ENCODE results near the gene LRSAM1.

The LRSAM1 gene

GRCh38 chr9:127450830-127451607 is at the start of gene LRSAM1, which contains the start of gene RPL12:
Gene LRSAM1 (plus strand): TSS chr9:127451510. CDS start chr9:127454528, 3,018 bp downstream.
Gene RPL12 (minus strand): TSS chr9:127451406. CDS start chr9:127451317, 89 bp downstream.
- peak; percentile 99 for TF ChIP-seq TAF1 (IDR thresholded peaks at IDR 0.05; ENCODE audit: low read depth)
- TF ChIP-seq NFIC (IDR thresholded peaks at IDR 0.05): peak; percentile 45; the same call in 1 of the 2 replicates
- TF ChIP-seq YY1 (IDR thresholded peaks at IDR 0.05; ENCODE audit: low read depth): peak; percentile 100
- TF ChIP-seq RAD21 (IDR thresholded peaks at IDR 0.05; ENCODE audit: low read depth): no peak
- no peak for TF ChIP-seq FOXM1 (IDR thresholded peaks at IDR 0.05; ENCODE audit: borderline replicate concordance, low read depth)
- TF ChIP-seq TCF12 (IDR thresholded peaks at IDR 0.05; ENCODE audit: low read depth): peak; percentile 67; the same call in 1 of the 2 replicates
- TF ChIP-seq EP300 (IDR thresholded peaks at IDR 0.05; ENCODE audit: borderline replicate concordance): 0 out of 2 replicates have a peak, but pooled peaks have one; percentile 6
- TF ChIP-seq REST (IDR thresholded peaks at IDR 0.05; ENCODE audit: low read depth): peak; percentile 18; the same call in 1 of the 2 replicates
- peak; percentile 94 for TF ChIP-seq CREB1 (IDR thresholded peaks at IDR 0.05; ENCODE audit: low read depth)
- TF ChIP-seq, protein P1, sequence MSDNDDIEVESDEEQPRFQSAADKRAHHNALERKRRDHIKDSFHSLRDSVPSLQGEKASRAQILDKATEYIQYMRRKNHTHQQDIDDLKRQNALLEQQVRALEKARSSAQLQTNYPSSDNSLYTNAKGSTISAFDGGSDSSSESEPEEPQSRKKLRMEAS (IDR thresholded peaks at IDR 0.05): peak; percentile 93
- TF ChIP-seq TEAD4 (IDR thresholded peaks at IDR 0.05): peak; percentile 58; the same call in 1 of the 2 replicates
- TF ChIP-seq CEBPB (IDR thresholded peaks at IDR 0.05): peak; percentile 43; the same call in 1 of the 2 replicates
- TF ChIP-seq ZBTB7A (IDR thresholded peaks at IDR 0.05; ENCODE audit: low read depth): no peak
- peak; percentile 57 for TF ChIP-seq EGR1 (IDR thresholded peaks at IDR 0.05)
- peak; percentile 40 for TF ChIP-seq USF1 (IDR thresholded peaks at IDR 0.05)

- no peak for TF ChIP-seq TCF12 (IDR thresholded peaks at IDR 0.05; ENCODE audit: low read depth)
- no peak for TF ChIP-seq ZBTB7A (IDR thresholded peaks at IDR 0.05; ENCODE audit: low read depth)
- TF ChIP-seq YY1 (IDR thresholded peaks at IDR 0.05; ENCODE audit: low read depth): no peak
- TF ChIP-seq USF1 (IDR thresholded peaks at IDR 0.05): no peak
- no peak for TF ChIP-seq CREB1 (IDR thresholded peaks at IDR 0.05; ENCODE audit: low read depth)
- no peak for TF ChIP-seq RAD21 (IDR thresholded peaks at IDR 0.05; ENCODE audit: low read depth)
- TF ChIP-seq EP300 (IDR thresholded peaks at IDR 0.05; ENCODE audit: borderline replicate concordance): no peak
- TF ChIP-seq, protein P1 (IDR thresholded peaks at IDR 0.05): no peak
Observed at GRCh38 chr9:127402401-127403090, 48.8 kb upstream of the LRSAM1 start.

DNA sequence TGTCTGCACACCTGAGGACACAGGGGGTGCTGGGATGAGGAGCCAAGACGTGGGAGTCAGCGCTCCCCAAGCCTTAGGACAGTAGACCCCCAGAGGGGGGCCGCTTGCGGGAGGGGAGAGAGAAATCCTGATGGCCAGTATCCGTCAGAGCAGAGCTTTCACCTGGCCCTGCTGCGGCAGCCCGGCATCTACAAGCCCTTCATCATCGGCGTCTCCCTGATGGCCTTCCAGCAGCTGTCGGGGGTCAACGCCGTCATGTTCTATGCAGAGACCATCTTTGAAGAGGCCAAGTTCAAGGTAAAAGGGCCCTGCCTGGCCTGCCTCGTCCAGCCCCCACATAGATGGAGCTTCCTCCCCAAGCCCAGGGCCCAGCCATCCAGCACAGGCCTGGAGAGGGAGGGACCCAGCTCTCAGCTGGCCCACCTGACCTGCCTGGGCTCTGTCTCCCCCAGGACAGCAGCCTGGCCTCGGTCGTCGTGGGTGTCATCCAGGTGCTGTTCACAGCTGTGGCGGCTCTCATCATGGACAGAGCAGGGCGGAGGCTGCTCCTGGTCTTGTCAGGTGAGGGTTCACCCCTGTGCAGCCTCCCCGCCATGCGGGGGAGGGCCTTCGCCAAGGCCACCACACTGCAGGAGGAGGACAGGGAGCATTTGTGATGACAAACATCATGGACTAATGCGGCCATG is 47.7 kb upstream of the LRSAM1 start:
- TF ChIP-seq, protein P1 (IDR thresholded peaks at IDR 0.05): no peak
- TF ChIP-seq TCF12 (IDR thresholded peaks at IDR 0.05; ENCODE audit: low read depth) (no peak), ZBTB7A (IDR thresholded peaks at IDR 0.05; ENCODE audit: low read depth) (no peak), TAF1 (IDR thresholded peaks at IDR 0.05; ENCODE audit: low read depth) (no peak), YY1 (IDR thresholded peaks at IDR 0.05; ENCODE audit: low read depth) (no peak), NFIC (IDR thresholded peaks at IDR 0.05) (no peak)

DNA sequence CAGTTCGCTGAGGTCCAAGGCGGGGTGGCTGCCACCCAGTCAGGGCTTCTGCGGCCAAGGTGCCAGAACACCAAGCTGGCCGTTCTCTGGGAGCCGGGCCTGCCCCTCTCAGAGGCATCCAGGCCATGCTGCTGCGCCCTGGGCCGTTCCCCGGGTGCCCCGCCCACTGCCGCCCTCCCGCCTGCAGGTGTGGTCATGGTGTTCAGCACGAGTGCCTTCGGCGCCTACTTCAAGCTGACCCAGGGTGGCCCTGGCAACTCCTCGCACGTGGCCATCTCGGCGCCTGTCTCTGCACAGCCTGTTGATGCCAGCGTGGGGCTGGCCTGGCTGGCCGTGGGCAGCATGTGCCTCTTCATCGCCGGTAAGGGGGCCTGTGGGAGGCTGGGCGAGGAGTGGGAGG is 46.7 kb upstream of the LRSAM1 start:
- TF ChIP-seq TCF12 (IDR thresholded peaks at IDR 0.05; ENCODE audit: low read depth) (no peak), FOXM1 (IDR thresholded peaks at IDR 0.05; ENCODE audit: borderline replicate concordance, low read depth) (no peak), TEAD4 (IDR thresholded peaks at IDR 0.05) (no peak), NFIC (IDR thresholded peaks at IDR 0.05) (no peak), CEBPB (IDR thresholded peaks at IDR 0.05) (no peak), REST (IDR thresholded peaks at IDR 0.05; ENCODE audit: low read depth) (no peak), TAF1 (IDR thresholded peaks at IDR 0.05; ENCODE audit: low read depth) (no peak), ZBTB7A (IDR thresholded peaks at IDR 0.05; ENCODE audit: low read depth) (no peak), USF1 (IDR thresholded peaks at IDR 0.05) (no peak), CREB1 (IDR thresholded peaks at IDR 0.05; ENCODE audit: low read depth) (no peak), EGR1 (IDR thresholded peaks at IDR 0.05) (no peak)
- TF ChIP-seq, protein P1 (IDR thresholded peaks at IDR 0.05): no peak
